SJSA1 (cell line): ENCODE results near the gene SUN2. TPM values are rescaled to one million over a fixed set of nuclear protein-coding genes. Genes with fewer than 3 reads are reported as not detected.

Experiments
- DNase-seq, 2 experiments: peaks; one replicate each; pipeline ENCODE4 v3.0.0-alpha.2; 2015 to 2020; ENCODE audit warnings: low spot score in 2 of 2, low read depth in 1 of 2
- H3K27ac ChIP-seq: fragments of 250-450 bp; sonication (Bioruptor Pico); 2 replicates; pipeline ENCODE4 v1.5.1; 2020; ENCODE audit warnings: mild to moderate bottlenecking, moderate library complexity
- H3K27me3 ChIP-seq: fragments of 250-450 bp; sonication (Bioruptor Pico); replicated peaks from 2 replicates; pipeline ENCODE4 v1.5.1; 2020; ENCODE audit warnings: mild to moderate bottlenecking, moderate library complexity
- H3K36me3 ChIP-seq: fragments of 250-450 bp; sonication (Bioruptor Pico); 2 replicates; pipeline ENCODE4 v1.5.1; 2020; ENCODE audit warnings: mild to moderate bottlenecking
- H3K4me1 ChIP-seq: fragments of 250-450 bp; sonication (Bioruptor Pico); replicated peaks from 2 replicates; pipeline ENCODE4 v1.6.1; 2021; ENCODE audit warnings: mild to moderate bottlenecking
- H3K4me3 ChIP-seq: fragments of 250-450 bp; sonication (Bioruptor Pico); 2 replicates; pipeline ENCODE4 v1.5.1; 2020; ENCODE audit warnings: mild to moderate bottlenecking
- H3K9me3 ChIP-seq: fragments of 250-450 bp; sonication (Bioruptor Pico); replicated peaks from 2 replicates; pipeline ENCODE4 v1.5.1; 2020; ENCODE audit warnings: mild to moderate bottlenecking
- total RNA-seq: library from RNA; depleted of rRNA; stranded (reverse); fragments of >200 nt; shearing (Covaris generic); gene quantifications from 2 replicates; pipeline ENCODE4 v1.2.3, GENCODE V29; 2014

Gene SUN2
- total RNA-seq, 1 experiment from 2014 or later, result 238 TPM

- DNase-seq, result peak; percentile 86 to 89
- H3K27me3 ChIP-seq, result no peaks in the 10 kb centered on the region
- H3K4me1 ChIP-seq, result peaks cover 25% of the 10 kb centered on the region
- H3K27ac ChIP-seq, result peak overlapping the region; percentile 76
- peak overlapping the region; percentile 95 for H3K4me3 ChIP-seq
- peaks cover 3% of the 10 kb centered on the region; the same call in 1 of the 2 replicates for H3K9me3 ChIP-seq
- H3K36me3 ChIP-seq, result peaks cover 48% of the 10 kb centered on the region
These were observed 465 bp downstream of the SUN2 start for GRCh38 chr22:38755155-38755910.

- peak overlapping the region; percentile 76 for H3K27ac ChIP-seq
- DNase-seq, result peak in 1 of 2 experiments; percentile 36
- H3K36me3 ChIP-seq, result peaks cover 54% of the 10 kb centered on the region
- H3K9me3 ChIP-seq, result peaks cover 3% of the 10 kb centered on the region; the same call in 1 of the 2 replicates
- H3K27me3 ChIP-seq, result no peaks in the 10 kb centered on the region
- H3K4me1 ChIP-seq, result peaks cover 25% of the 10 kb centered on the region
- H3K4me3 ChIP-seq, result peak overlapping the region; percentile 95
These were observed 1.0 kb downstream of the SUN2 start for GRCh38 chr22:38754751-38755154.

GRCh38 chr22:38753948-38754750, 1.6 kb downstream of the SUN2 start:
- peak in 1 of 2 experiments; percentile 34 for DNase-seq
- peaks cover 25% of the 10 kb centered on the region for H3K4me1 ChIP-seq
- no peaks in the 10 kb centered on the region for H3K27me3 ChIP-seq
- peak overlapping the region; percentile 76; the same call in 1 of the 2 replicates for H3K27ac ChIP-seq
- H3K4me3 ChIP-seq, result peak overlapping the region; percentile 95
- H3K9me3 ChIP-seq, result peaks cover 3% of the 10 kb centered on the region; the same call in 1 of the 2 replicates
- H3K36me3 ChIP-seq, result peaks cover 60% of the 10 kb centered on the region

- H3K36me3 ChIP-seq, result peaks cover 84% of the 10 kb centered on the region
- no peak overlapping the region for H3K4me3 ChIP-seq
- H3K9me3 ChIP-seq, result peaks cover 3% of the 10 kb centered on the region; the same call in 1 of the 2 replicates
- peaks cover 18% of the 10 kb centered on the region for H3K4me1 ChIP-seq
- DNase-seq, result no peak
- no peak overlapping the region for H3K27ac ChIP-seq
- H3K27me3 ChIP-seq, result no peaks in the 10 kb centered on the region
These were observed 4.1 kb downstream of the SUN2 start for GRCh38 chr22:38751422-38752346.

- DNase-seq, result no peak
- H3K27ac ChIP-seq, result no peak overlapping the region
- peaks cover 12% of the 10 kb centered on the region for H3K4me1 ChIP-seq
- H3K27me3 ChIP-seq, result no peaks in the 10 kb centered on the region
- no peak overlapping the region for H3K4me3 ChIP-seq
- peaks cover 89% of the 10 kb centered on the region for H3K36me3 ChIP-seq
- H3K9me3 ChIP-seq, result peaks cover 3% of the 10 kb centered on the region; the same call in 1 of the 2 replicates
These were observed 4.8 kb downstream of the SUN2 start for GRCh38 chr22:38751066-38751421.

GRCh38 chr22:38750638-38751037, 5.2 kb downstream of the SUN2 start:
- Histone ChIP-seq H3K36me3 (peaks cover 92% of the 10 kb centered on the region), H3K27ac (no peak overlapping the region), H3K9me3 (peaks cover 3% of the 10 kb centered on the region; the same call in 1 of the 2 replicates)

GRCh38 chr22:38750104-38750503, 5.7 kb downstream of the SUN2 start:
- Histone ChIP-seq H3K9me3 (no peaks in the 10 kb centered on the region), H3K4me3 (no peak overlapping the region), H3K36me3 (peaks cover 92% of the 10 kb centered on the region), H3K27ac (no peak overlapping the region), H3K4me1 (peaks cover 10% of the 10 kb centered on the region), H3K27me3 (no peaks in the 10 kb centered on the region)
- no peak for DNase-seq

More at GRCh38 chr22:38750638-38751037, 5.2 kb downstream of the SUN2 start:
- Histone ChIP-seq H3K4me3 (no peak overlapping the region), H3K27me3 (no peaks in the 10 kb centered on the region), H3K4me1 (peaks cover 10% of the 10 kb centered on the region)
- DNase-seq, result no peak

- H3K27me3 ChIP-seq, result no peaks in the 10 kb centered on the region
- no peak overlapping the region for H3K4me3 ChIP-seq
- H3K9me3 ChIP-seq, result no peaks in the 10 kb centered on the region
- DNase-seq, result no peak
- H3K36me3 ChIP-seq, result peaks cover 98% of the 10 kb centered on the region
- H3K27ac ChIP-seq, result no peak overlapping the region
- no peaks in the 10 kb centered on the region; the same call in 1 of the 2 replicates for H3K4me1 ChIP-seq
These were observed 7.2 kb downstream of the SUN2 start for GRCh38 chr22:38748487-38749136.

GRCh38 chr22:38745676-38746460, 9.9 kb downstream of the SUN2 start:
- no peaks in the 10 kb centered on the region for H3K4me1 ChIP-seq
- H3K36me3 ChIP-seq, result peaks cover 99% of the 10 kb centered on the region
- H3K9me3 ChIP-seq, result no peaks in the 10 kb centered on the region
- H3K27ac ChIP-seq, result no peak overlapping the region
- H3K27me3 ChIP-seq, result no peaks in the 10 kb centered on the region
- no peak overlapping the region for H3K4me3 ChIP-seq
- DNase-seq, result no peak

- H3K27me3 ChIP-seq, result no peaks in the 10 kb centered on the region
- no peak overlapping the region for H3K27ac ChIP-seq
- no peaks in the 10 kb centered on the region for H3K4me1 ChIP-seq
- DNase-seq, result no peak
- no peaks in the 10 kb centered on the region for H3K9me3 ChIP-seq
- peaks cover 99% of the 10 kb centered on the region for H3K36me3 ChIP-seq
- no peak overlapping the region for H3K4me3 ChIP-seq
These were observed 10.8 kb downstream of the SUN2 start for GRCh38 chr22:38744981-38745380.

GRCh38 chr22:38742176-38742942, 13.4 kb downstream of the SUN2 start:
- no peak for DNase-seq
- no peaks in the 10 kb centered on the region for H3K27me3 ChIP-seq
- H3K27ac ChIP-seq, result no peak overlapping the region
- H3K4me1 ChIP-seq, result no peaks in the 10 kb centered on the region
- H3K9me3 ChIP-seq, result no peaks in the 10 kb centered on the region
- no peak overlapping the region for H3K4me3 ChIP-seq
- peaks cover 99% of the 10 kb centered on the region for H3K36me3 ChIP-seq

- Histone ChIP-seq H3K27me3 (no peaks in the 10 kb centered on the region), H3K4me1 (no peaks in the 10 kb centered on the region), H3K36me3 (peaks cover 99% of the 10 kb centered on the region), H3K27ac (no peak overlapping the region), H3K9me3 (no peaks in the 10 kb centered on the region), H3K4me3 (no peak overlapping the region)
- DNase-seq, result no peak
These were observed 14.2 kb downstream of the SUN2 start for GRCh38 chr22:38741576-38741975.
